ENCODE measurements around the gene THSD4.

Gene THSD4

GRCh38 chr15:71192816-71193215 lies 77.5 kb downstream of the THSD4 start:
- no peak for DNase-seq (ENCODE audit: extremely low read depth, low read depth)
- TF ChIP-seq CTCF (IDR thresholded peaks at IDR 0.05; ENCODE audit: low read depth, low read length, missing control alignments): no peak
- no peak overlapping the region for H3K4me3 ChIP-seq (replicated peaks; ENCODE audit: low read depth, low read length)

DNA sequence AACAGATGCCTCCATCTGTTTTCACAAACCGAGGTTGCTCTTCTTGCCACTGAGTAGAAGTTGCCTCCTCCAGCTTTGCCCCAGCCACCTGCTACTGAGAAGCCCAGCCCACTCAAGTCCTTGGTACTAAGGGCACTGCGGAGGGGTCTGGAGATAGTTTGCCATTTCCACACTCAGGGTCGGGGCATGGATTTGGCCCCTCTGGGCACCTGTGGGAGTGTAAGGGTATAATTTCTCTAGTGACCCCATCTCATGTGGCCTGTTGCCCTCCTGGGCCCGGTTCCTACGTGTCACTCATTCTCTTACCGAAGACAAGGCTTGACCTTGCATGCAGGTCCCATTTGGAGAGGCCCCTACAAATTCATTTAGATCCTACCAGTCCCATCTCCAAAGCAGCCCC lies 79.0 kb downstream of the THSD4 start:
- H3K4me3 ChIP-seq (replicated peaks; ENCODE audit: low read depth, low read length): no peak overlapping the region
- no peak for TF ChIP-seq CTCF (IDR thresholded peaks at IDR 0.05; ENCODE audit: low read depth, low read length, missing control alignments)
- no peak for DNase-seq (ENCODE audit: extremely low read depth, low read depth)

GRCh38 chr15:71195242-71195641 lies 80.0 kb downstream of the THSD4 start:
- no peak overlapping the region for H3K4me3 ChIP-seq (replicated peaks; ENCODE audit: low read depth, low read length)
- TF ChIP-seq CTCF (IDR thresholded peaks at IDR 0.05; ENCODE audit: low read depth, low read length, missing control alignments): peak; percentile 17
- no peak for DNase-seq (ENCODE audit: extremely low read depth, low read depth)

GRCh38 chr15:71197620-71198019 lies 82.3 kb downstream of the THSD4 start:
- no peak overlapping the region for H3K4me3 ChIP-seq (replicated peaks; ENCODE audit: low read depth, low read length)
- no peak for TF ChIP-seq CTCF (IDR thresholded peaks at IDR 0.05; ENCODE audit: low read depth, low read length, missing control alignments)
- no peak for DNase-seq (ENCODE audit: extremely low read depth, low read depth)

GRCh38 chr15:71198846-71199245 lies 83.6 kb downstream of the THSD4 start:
- H3K4me3 ChIP-seq (replicated peaks; ENCODE audit: low read depth, low read length): no peak overlapping the region
- no peak for DNase-seq (ENCODE audit: extremely low read depth, low read depth)
- TF ChIP-seq CTCF (IDR thresholded peaks at IDR 0.05; ENCODE audit: low read depth, low read length, missing control alignments): no peak

GRCh38 chr15:71199384-71200351 lies 84.4 kb downstream of the THSD4 start:
- H3K4me3 ChIP-seq (replicated peaks; ENCODE audit: low read depth, low read length): no peak overlapping the region
- TF ChIP-seq CTCF (IDR thresholded peaks at IDR 0.05; ENCODE audit: low read depth, low read length, missing control alignments): no peak
- no peak for DNase-seq (ENCODE audit: extremely low read depth, low read depth)
